Measurements from ENCODE around the gene ZCCHC13. TPM values are rescaled to one million over a fixed set of nuclear protein-coding genes. Genes with fewer than 3 reads are reported as not detected.
"Not testable (repeated sequence)": the region's sequence is repeated elsewhere in the genome, so short reads cannot be mapped to it uniquely, and the experiment has no call there.

ZCCHC13 gene
- total RNA-seq, result not detected

GRCh38 chrX:74304016-74304415 is at the start of gene ZCCHC13:
Gene ZCCHC13 (plus strand): TSS chrX:74304180. CDS start chrX:74304267, 87 bp downstream.
- no peak for DNase-seq (ENCODE audit: extremely low spot score in 2 of 2)
- H3K36me3 ChIP-seq, result no peaks in the 10 kb centered on the region
- H3K27ac ChIP-seq, result no peak within 1 kb of the TSS
- no peaks in the 10 kb centered on the region for H3K4me1 ChIP-seq
- intact Hi-C loops (cut with DNase I), result no loop called here
- TF ChIP-seq POLR2A (IDR thresholded peaks at IDR 0.05) (no peak), POLR2AphosphoS5 (IDR thresholded peaks at IDR 0.05; ENCODE audit: insufficient read depth in 1 of 2, low read depth in 1 of 2) (no peak)
- TF ChIP-seq, protein P1, sequence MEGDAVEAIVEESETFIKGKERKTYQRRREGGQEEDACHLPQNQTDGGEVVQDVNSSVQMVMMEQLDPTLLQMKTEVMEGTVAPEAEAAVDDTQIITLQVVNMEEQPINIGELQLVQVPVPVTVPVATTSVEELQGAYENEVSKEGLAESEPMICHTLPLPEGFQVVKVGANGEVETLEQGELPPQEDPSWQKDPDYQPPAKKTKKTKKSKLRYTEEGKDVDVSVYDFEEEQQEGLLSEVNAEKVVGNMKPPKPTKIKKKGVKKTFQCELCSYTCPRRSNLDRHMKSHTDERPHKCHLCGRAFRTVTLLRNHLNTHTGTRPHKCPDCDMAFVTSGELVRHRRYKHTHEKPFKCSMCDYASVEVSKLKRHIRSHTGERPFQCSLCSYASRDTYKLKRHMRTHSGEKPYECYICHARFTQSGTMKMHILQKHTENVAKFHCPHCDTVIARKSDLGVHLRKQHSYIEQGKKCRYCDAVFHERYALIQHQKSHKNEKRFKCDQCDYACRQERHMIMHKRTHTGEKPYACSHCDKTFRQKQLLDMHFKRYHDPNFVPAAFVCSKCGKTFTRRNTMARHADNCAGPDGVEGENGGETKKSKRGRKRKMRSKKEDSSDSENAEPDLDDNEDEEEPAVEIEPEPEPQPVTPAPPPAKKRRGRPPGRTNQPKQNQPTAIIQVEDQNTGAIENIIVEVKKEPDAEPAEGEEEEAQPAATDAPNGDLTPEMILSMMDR (IDR thresholded peaks at IDR 0.05), result no peak
- H3K9me3 ChIP-seq, result no peaks in the 10 kb centered on the region
- H3K27me3 ChIP-seq, result no peaks in the 10 kb centered on the region
- H3K4me3 ChIP-seq, result no peak within 1 kb of the TSS

GRCh38 chrX:74258111-74258510 is 45.9 kb upstream of the ZCCHC13 start:
- H3K27ac ChIP-seq; DNase-seq (ENCODE audit: extremely low spot score in 2 of 2); H3K4me1 ChIP-seq; H3K36me3 ChIP-seq; H3K9me3 ChIP-seq; H3K27me3 ChIP-seq; H3K4me3 ChIP-seq; intact Hi-C loops (cut with DNase I): not testable (repeated sequence)

GRCh38 chrX:74259885-74260491 is 44.0 kb upstream of the ZCCHC13 start:
- intact Hi-C loops (cut with DNase I), result no loop called here
- H3K27ac ChIP-seq, result no peak overlapping the region
- peaks cover 1% of the 10 kb centered on the region for H3K4me1 ChIP-seq
- DNase-seq (ENCODE audit: extremely low spot score in 2 of 2), result no peak
- H3K27me3 ChIP-seq, result no peaks in the 10 kb centered on the region
- TF ChIP-seq, protein P1 (IDR thresholded peaks at IDR 0.05), result no peak
- TF ChIP-seq POLR2AphosphoS5 (IDR thresholded peaks at IDR 0.05; ENCODE audit: insufficient read depth in 1 of 2, low read depth in 1 of 2) (no peak), POLR2A (IDR thresholded peaks at IDR 0.05) (no peak)
- no peaks in the 10 kb centered on the region for H3K9me3 ChIP-seq
- H3K4me3 ChIP-seq, result no peak overlapping the region
- H3K36me3 ChIP-seq, result peaks cover 0 to 8% of the 10 kb centered on the region in 2 donors

- TF ChIP-seq POLR2AphosphoS5 (IDR thresholded peaks at IDR 0.05; ENCODE audit: insufficient read depth in 1 of 2, low read depth in 1 of 2), result no peak
- no peak for TF ChIP-seq POLR2A (IDR thresholded peaks at IDR 0.05)
- TF ChIP-seq, protein P1 (IDR thresholded peaks at IDR 0.05), result no peak
- Histone ChIP-seq H3K9me3 (no peaks in the 10 kb centered on the region), H3K27ac (no peak overlapping the region), H3K4me1 (no peaks in the 10 kb centered on the region), H3K36me3 (peaks cover 0 to 8% of the 10 kb centered on the region in 2 donors), H3K4me3 (no peak overlapping the region), H3K27me3 (no peaks in the 10 kb centered on the region)
- intact Hi-C loops (cut with DNase I), result no loop called here
- no peak for DNase-seq (ENCODE audit: extremely low spot score in 2 of 2)
These were observed 41.3 kb upstream of the ZCCHC13 start for GRCh38 chrX:74262452-74263209.

DNA sequence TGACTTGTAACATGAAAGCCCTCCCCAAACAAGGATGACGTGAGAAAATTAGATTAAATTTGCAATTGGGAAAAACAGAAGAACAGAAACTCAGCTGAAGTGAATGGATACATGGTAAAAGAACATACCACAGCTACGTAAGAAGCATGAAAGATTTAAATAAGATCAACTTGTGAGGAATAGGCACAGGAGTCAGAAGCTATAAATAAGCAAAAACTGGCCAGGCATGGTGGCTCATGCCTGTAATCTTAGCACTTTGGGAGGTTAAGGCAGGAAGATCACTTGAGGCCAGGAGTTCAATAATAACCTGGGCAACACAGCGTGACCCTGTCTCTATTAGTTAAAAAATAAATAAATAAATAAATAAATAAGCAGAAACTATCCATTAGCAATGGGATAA is 33.6 kb upstream of the ZCCHC13 start:
- Histone ChIP-seq H3K27ac (no peak overlapping the region), H3K4me1 (no peaks in the 10 kb centered on the region), H3K9me3 (no peaks in the 10 kb centered on the region), H3K27me3 (no peaks in the 10 kb centered on the region), H3K36me3 (no peaks in the 10 kb centered on the region), H3K4me3 (no peak overlapping the region)
- TF ChIP-seq POLR2A (IDR thresholded peaks at IDR 0.05) (no peak), POLR2AphosphoS5 (IDR thresholded peaks at IDR 0.05; ENCODE audit: insufficient read depth in 1 of 2, low read depth in 1 of 2) (no peak)
- TF ChIP-seq, protein P1 (IDR thresholded peaks at IDR 0.05), result no peak
- intact Hi-C loops (cut with DNase I), result no loop called here
- DNase-seq (ENCODE audit: extremely low spot score in 2 of 2), result no peak
